ENCODE data around the gene VAMP1. TPM values are rescaled to one million over a fixed set of nuclear protein-coding genes. Genes with fewer than 3 reads are reported as not detected.

Gene VAMP1
- total and polyA plus RNA-seq, 2 of the 8 experiments (the other 6 are each of a cell fraction or from before 2014, with no cell fraction given), result 10.8 to 23.1 TPM

DNA sequence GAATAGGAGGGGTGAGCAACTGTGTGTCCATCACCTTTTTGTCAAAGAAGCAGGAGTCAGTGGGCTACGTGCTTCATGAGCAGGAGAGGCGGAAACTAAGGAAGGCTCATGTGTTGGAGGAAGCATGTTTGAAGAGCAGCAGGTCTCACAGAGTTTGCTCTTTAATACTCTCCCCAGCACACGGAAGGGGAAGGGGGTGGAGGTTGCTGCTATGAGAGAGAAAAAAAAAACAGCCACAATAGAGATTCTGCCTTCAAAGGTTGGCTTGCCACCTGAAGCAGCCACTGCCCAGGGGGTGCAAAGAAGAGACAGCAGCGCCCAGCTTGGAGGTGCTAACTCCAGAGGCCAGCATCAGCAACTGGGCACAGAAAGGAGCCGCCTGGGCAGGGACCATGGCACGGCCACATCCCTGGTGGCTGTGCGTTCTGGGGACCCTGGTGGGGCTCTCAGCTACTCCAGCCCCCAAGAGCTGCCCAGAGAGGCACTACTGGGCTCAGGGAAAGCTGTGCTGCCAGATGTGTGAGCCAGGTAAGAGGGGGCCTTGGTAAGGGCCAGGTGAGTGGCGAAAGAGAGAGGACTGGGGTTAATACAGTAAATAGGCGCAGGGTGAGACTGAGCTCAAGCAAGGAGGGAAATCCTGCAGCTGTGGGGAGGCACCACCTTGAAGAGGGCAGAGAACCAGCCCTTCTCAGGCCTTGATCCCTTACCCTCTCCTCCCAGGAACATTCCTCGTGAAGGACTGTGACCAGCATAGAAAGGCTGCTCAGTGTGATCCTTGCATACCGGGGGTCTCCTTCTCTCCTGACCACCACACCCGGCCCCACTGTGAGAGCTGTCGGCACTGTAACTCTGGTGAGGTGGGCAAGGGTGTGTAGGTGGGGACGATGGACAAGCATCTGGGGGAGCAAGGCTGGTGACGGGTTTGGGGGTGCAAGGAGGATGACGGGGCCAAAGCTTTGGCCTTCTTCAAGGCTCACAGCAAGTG, 25.5 kb downstream of the VAMP1 start, which contains the start of gene CD27 (continued):
- TF ChIP-seq JUND (IDR thresholded peaks at IDR 0.05; ENCODE audit: low read length), result no peak

All from H1 (cell line).